Gastrocnemius medialis (tissue), 4 donors: ENCODE results near the gene CSNK2A1. TPM values are rescaled to one million over a fixed set of nuclear protein-coding genes. Genes with fewer than 3 reads are reported as not detected.

Experiments
- ATAC-seq, 2 donors: fragments of 150-250 bp; one replicate each; pipeline ENCODE4 v1.9.1; 2016
- DNase-seq, 2 donors: peaks; one replicate each; pipeline ENCODE4 v3.0.0-alpha.2; 2019
- H3K27ac ChIP-seq, 4 donors: fragments of 200-600 bp; sonication (generic); 1 replicate in 1 of 4; 2 replicates in 3 of 4; pipeline ENCODE4 v1.5.1; 2016 to 2018; ENCODE audit warnings: mild to moderate bottlenecking in 2 of 4, moderate library complexity in 1 of 4
- H3K27me3 ChIP-seq, 3 donors: fragments of 200-600 bp; sonication (generic) in 2 of 3; 1 replicate in 1 of 3; 2 replicates in 2 of 3; pipeline versions ENCODE4 v1.5.1 to v1.6.0; 2016 to 2019; ENCODE audit warnings: mild to moderate bottlenecking in 1 of 3, moderate library complexity in 1 of 3
- H3K36me3 ChIP-seq, 2 donors: fragments of 200-600 bp; sonication (generic) in 1 of 2; one replicate each; pipeline ENCODE4 v1.5.1; 2017 to 2018
- H3K4me1 ChIP-seq, 2 donors: fragments of 200-600 bp; sonication (generic) in 1 of 2; one replicate each; pipeline ENCODE4 v1.5.1; 2016 to 2017; ENCODE audit warnings: mild to moderate bottlenecking in 2 of 2
- H3K4me3 ChIP-seq, 4 donors: fragments of 200-600 bp; sonication (generic) in 3 of 4; 1 replicate in 1 of 4; 2 replicates in 3 of 4; pipeline ENCODE4 v1.5.1; 2016 to 2019; ENCODE audit warnings: mild to moderate bottlenecking in 2 of 4
- H3K9me3 ChIP-seq, 3 donors: fragments of 200-600 bp; sonication (generic) in 2 of 3; 1 replicate in 1 of 3; 2 replicates in 2 of 3; pipeline ENCODE4 v1.5.1; 2016 to 2019
- POLR2A ChIP-seq, 2 donors: fragments of 450-650 bp; IDR thresholded peaks; one replicate each; pipeline ENCODE4 v1.6.1; 2017; ENCODE audit warnings: antibody characterized with exemption in 2 of 2, mild to moderate bottlenecking in 2 of 2, moderate library complexity in 2 of 2
- in situ Hi-C, 4 donors: fragments of 200-750 bp; cut with MboI; loops; one replicate each; pipeline versions ENCODE4 v1.15.0 to v1.8.0; 2017; ENCODE audit warnings: low sequenced_read_pairs in 4 of 4
- intact Hi-C: fragments of 100-400 bp; cut with DNase I; formaldehyde crosslinking; loops from one replicate; pipeline ENCODE4 v1.15.1; 2023; ENCODE audit warnings: low total_unique reads
- total RNA-seq, 4 donors: library from RNA; depleted of rRNA; stranded (reverse); fragments of >200 nt; gene quantifications; one replicate each; pipeline versions ENCODE4 v1.1.0 to v1.2.3, GENCODE V29; 2016
- TF ChIP-seq, protein P1 (sequence below), 5 experiments: fragments of 450-650 bp in 3 of 5; fragments of 200-600 bp in 2 of 5; sonication (generic) in 2 of 5; IDR thresholded peaks in 4 of 5; conservative IDR thresholded peaks in 1 of 5; 1 replicate in 4 of 5; 2 replicates in 1 of 5; pipeline ENCODE4 v1.5.1; 2016 to 2019; ENCODE audit warnings: antibody characterized with exemption in 5 of 5, mild to moderate bottlenecking in 3 of 5, moderate library complexity in 3 of 5

Gene CSNK2A1
- total RNA-seq, 4 donors from 2014 or later = 108 to 180 (median 157) TPM

DNA sequence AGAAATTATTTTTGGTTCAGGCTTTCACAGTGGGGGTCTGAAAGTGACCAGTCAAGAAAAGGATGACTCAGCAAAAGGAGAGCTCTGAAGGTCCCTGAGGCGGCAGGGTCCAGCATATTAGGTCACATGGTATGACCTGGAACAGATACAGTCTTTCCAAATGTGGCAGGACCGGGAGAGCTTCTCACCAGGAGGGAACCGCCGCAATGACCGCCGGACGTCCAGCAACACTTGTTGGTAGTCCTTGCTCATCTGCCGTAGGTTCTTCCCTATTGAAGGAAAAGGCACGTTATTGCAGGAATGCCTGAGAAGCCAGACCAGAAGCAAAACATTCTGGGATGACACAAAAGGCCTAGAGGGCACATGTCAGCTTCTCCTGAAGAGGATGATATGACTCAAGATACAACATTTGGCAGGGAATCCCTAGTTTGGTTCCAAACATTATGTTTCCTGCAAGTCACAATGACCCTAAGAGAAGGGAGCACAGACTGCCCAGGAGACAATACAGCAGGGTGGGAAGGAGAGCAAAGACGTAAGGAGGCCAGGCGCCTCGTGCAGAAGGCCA is 98.6 kb downstream of the CSNK2A1 start:
- in situ Hi-C loops = no loop called here
- intact Hi-C loops = loop anchor here (2.0 kb wide), 1 partner anchor 16 kb away; no protein-coding TSS in a partner anchor
- peaks cover 27 to 38% of the 10 kb centered on the region in 2 donors for H3K4me1 ChIP-seq
- ATAC-seq (peak; percentile 61 to 75), DNase-seq (peak in 1 of 2 donors; percentile 38)
- H3K36me3 ChIP-seq = peaks cover 0 to 41% of the 10 kb centered on the region in 2 donors
- H3K4me3 ChIP-seq = no peak overlapping the region
- H3K27ac ChIP-seq = peak overlapping the region; percentile 21 to 80 (median 70)
- no peaks in the 10 kb centered on the region for H3K9me3 ChIP-seq
- TF ChIP-seq, protein P1, sequence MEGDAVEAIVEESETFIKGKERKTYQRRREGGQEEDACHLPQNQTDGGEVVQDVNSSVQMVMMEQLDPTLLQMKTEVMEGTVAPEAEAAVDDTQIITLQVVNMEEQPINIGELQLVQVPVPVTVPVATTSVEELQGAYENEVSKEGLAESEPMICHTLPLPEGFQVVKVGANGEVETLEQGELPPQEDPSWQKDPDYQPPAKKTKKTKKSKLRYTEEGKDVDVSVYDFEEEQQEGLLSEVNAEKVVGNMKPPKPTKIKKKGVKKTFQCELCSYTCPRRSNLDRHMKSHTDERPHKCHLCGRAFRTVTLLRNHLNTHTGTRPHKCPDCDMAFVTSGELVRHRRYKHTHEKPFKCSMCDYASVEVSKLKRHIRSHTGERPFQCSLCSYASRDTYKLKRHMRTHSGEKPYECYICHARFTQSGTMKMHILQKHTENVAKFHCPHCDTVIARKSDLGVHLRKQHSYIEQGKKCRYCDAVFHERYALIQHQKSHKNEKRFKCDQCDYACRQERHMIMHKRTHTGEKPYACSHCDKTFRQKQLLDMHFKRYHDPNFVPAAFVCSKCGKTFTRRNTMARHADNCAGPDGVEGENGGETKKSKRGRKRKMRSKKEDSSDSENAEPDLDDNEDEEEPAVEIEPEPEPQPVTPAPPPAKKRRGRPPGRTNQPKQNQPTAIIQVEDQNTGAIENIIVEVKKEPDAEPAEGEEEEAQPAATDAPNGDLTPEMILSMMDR (IDR thresholded peaks at IDR 0.05 in 4 of 5, conservative IDR thresholded peaks at IDR 0.05 in 1 of 5) = no peak
- TF ChIP-seq POLR2A (IDR thresholded peaks at IDR 0.05) = no peak
- no peaks in the 10 kb centered on the region for H3K27me3 ChIP-seq

DNA sequence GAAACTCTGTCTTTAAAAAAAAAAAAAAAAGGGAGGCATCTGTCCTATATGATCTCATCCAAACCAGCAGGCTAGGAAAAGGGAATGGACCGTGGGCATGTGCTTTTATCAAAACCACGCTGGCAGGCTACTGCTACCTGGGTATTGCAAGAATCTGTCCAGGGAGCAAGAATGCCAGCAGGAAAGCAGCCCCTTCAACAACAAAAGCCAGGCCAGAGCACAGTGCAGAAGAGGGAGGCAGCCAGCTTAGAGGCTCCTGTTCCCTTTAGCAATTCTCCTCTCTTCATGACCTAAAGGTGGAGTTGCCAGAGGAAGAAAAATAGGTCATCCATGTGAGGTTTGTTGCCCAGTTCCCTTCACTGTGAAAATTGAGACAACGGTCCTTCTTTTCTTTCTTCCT is 99.5 kb downstream of the CSNK2A1 start:
- Histone ChIP-seq H3K4me1 (peaks cover 27 to 41% of the 10 kb centered on the region in 2 donors), H3K27ac (peak overlapping the region; percentile 21 to 80 (median 70)), H3K27me3 (no peaks in the 10 kb centered on the region), H3K36me3 (peaks cover 0 to 45% of the 10 kb centered on the region in 2 donors), H3K4me3 (no peak overlapping the region), H3K9me3 (no peaks in the 10 kb centered on the region)
- in situ Hi-C loops = no loop called here
- intact Hi-C loops = loop anchor here (2.0 kb wide), 1 partner anchor 17 kb away; no protein-coding TSS in a partner anchor
- DNase-seq (no peak), ATAC-seq (peak; percentile 76 to 88)
- TF ChIP-seq, protein P1 (IDR thresholded peaks at IDR 0.05 in 4 of 5, conservative IDR thresholded peaks at IDR 0.05 in 1 of 5) = no peak
- no peak for TF ChIP-seq POLR2A (IDR thresholded peaks at IDR 0.05)

DNA sequence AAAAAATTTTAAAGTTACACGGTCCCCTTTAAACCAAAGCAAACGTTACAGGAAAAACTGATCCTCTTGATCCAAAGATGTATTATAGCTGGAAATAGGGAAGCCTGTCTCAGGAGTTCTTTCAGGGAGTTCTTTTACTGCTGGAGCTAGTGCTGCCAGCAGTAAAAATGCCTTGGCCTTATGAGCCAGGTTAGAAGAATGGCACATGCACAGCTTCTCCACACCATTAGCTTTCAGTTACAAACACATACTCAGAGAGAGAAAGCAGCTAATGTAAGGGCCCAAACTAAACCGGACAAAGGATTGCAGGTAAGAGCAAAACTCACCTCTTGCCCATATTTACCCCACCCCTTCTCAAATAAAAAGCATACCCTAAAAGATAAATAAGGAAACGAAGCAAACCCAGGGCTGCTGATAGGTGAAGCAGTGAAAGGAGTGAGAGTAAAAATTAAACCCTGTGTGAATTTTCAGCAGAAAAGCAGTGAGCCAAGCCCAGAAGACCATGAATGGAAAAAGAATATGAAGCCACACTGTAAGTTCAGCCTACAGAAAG is 100.3 kb downstream of the CSNK2A1 start:
- H3K4me1 ChIP-seq = peaks cover 30 to 48% of the 10 kb centered on the region in 2 donors
- no peaks in the 10 kb centered on the region for H3K27me3 ChIP-seq
- no peak overlapping the region for H3K4me3 ChIP-seq
- peak overlapping the region in 3 of 4 donors; percentile 68 to 80 (median 71) for H3K27ac ChIP-seq
- DNase-seq = no peak
- in situ Hi-C loops = no loop called here
- intact Hi-C loops = no loop called here
- peaks cover 0 to 48% of the 10 kb centered on the region in 2 donors for H3K36me3 ChIP-seq
- no peaks in the 10 kb centered on the region for H3K9me3 ChIP-seq
- no peak for ATAC-seq
- TF ChIP-seq, protein P1 (IDR thresholded peaks at IDR 0.05 in 4 of 5, conservative IDR thresholded peaks at IDR 0.05 in 1 of 5) = no peak
- no peak for TF ChIP-seq POLR2A (IDR thresholded peaks at IDR 0.05)

DNA sequence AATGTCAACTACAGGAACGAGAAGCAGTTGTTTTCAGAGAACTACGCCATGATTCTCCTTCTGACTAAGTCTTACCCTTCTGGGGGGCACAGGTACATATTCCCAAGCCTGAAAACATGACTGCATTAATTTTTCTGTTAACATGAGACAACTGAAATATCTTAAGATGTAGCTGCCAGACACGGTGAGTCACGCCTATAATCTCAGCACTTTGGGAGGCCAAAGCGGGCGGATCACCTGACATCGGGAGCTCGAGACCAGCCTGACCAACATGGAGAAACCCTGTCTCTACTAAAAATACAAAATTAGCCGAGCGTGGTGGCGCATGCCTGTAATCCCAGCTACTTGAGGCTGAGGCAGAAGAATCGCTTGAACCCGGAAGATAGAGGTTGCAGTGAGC is 103.0 kb downstream of the CSNK2A1 start:
- peaks cover 0 to 60% of the 10 kb centered on the region in 2 donors for H3K36me3 ChIP-seq

More for the DNA sequence above, 103.0 kb downstream of the CSNK2A1 start:
- DNase-seq = no peak
- ATAC-seq = no peak
- no peak for TF ChIP-seq POLR2A (IDR thresholded peaks at IDR 0.05)
- TF ChIP-seq, protein P1 (IDR thresholded peaks at IDR 0.05 in 4 of 5, conservative IDR thresholded peaks at IDR 0.05 in 1 of 5) = no peak
- no peaks in the 10 kb centered on the region for H3K27me3 ChIP-seq
- H3K9me3 ChIP-seq = no peaks in the 10 kb centered on the region
- H3K4me3 ChIP-seq = no peak overlapping the region
- H3K27ac ChIP-seq = no peak overlapping the region
- in situ Hi-C loops = no loop called here
- peaks cover 26 to 52% of the 10 kb centered on the region in 2 donors for H3K4me1 ChIP-seq
- intact Hi-C loops = no loop called here
